ES-I3 (cell line): ENCODE results near the gene UBR3.

ENCODE experiments used
- H3K36me3 ChIP-seq: 2 replicates; pipeline ENCODE4 v1.6.1; 2013; ENCODE audit warnings: mild to moderate bottlenecking, low read length, control low read depth, moderate library complexity; ENCODE audit not compliant: insufficient read depth
- H3K4me1 ChIP-seq: 2 replicates; pipeline ENCODE4 v1.6.1; 2013; ENCODE audit warnings: mild to moderate bottlenecking, control low read depth, low read length; ENCODE audit not compliant: insufficient read depth
- H3K9ac ChIP-seq: 2 replicates; pipeline ENCODE4 v1.6.1; 2013; ENCODE audit warnings: low read depth, mild to moderate bottlenecking, low read length, moderate library complexity
- H3K9me3 ChIP-seq: 2 replicates; pipeline ENCODE4 v1.6.1; 2013; ENCODE audit warnings: mild to moderate bottlenecking, low read length, moderate library complexity; ENCODE audit not compliant: control insufficient read depth, insufficient read depth

The UBR3 gene

GRCh38 chr2:170005702-170006101, 178.4 kb downstream of the UBR3 start:
- Histone ChIP-seq H3K4me1 (peaks cover 5% of the 10 kb centered on the region; the same call in 1 of the 2 replicates), H3K36me3 (no peaks in the 10 kb centered on the region)

DNA sequence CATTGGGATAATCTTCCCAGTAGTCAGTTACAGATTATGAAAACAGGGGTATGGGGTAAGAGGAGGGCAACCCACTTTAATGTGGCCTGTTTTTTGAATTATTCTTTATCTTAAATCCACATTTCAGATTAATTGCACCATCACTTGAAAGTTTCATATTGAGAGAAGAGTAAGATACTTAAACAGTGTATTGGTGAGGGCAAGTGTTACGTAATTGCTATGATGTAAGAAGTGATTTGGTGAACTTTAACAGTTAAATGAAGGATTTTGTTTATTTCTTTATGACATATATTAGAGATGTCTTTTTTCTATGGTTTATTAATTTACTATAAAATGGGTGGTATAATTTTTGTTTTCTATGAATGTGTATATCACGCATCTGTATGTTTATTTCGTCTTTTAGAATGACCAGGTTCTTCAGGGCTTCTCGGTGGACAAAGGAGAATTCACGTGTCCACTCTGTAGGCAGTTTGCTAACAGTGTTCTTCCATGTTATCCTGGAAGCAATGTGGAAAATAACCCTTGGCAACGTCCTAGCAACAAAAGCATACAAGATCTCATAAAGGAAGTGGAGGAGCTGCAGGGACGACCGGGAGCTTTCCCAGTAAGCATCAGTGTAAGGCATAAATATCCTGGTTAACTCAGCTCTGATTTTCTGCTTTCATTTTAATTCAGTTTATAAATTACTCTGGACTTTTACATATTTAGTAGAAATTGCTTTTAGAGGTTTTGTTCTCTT, 179.5 kb downstream of the UBR3 start:
- no peaks in the 10 kb centered on the region for H3K9me3 ChIP-seq
- no peaks in the 10 kb centered on the region for H3K36me3 ChIP-seq
- peaks cover 5% of the 10 kb centered on the region; the same call in 1 of the 2 replicates for H3K4me1 ChIP-seq
- no peak overlapping the region for H3K9ac ChIP-seq

More at GRCh38 chr2:170005702-170006101, 178.4 kb downstream of the UBR3 start:
- no peaks in the 10 kb centered on the region for H3K9me3 ChIP-seq
- H3K9ac ChIP-seq, result no peak overlapping the region

GRCh38 chr2:170009209-170009608, 182.0 kb downstream of the UBR3 start:
- Histone ChIP-seq H3K4me1 (peaks cover 3% of the 10 kb centered on the region; the same call in 1 of the 2 replicates), H3K9ac (no peak overlapping the region), H3K9me3 (no peaks in the 10 kb centered on the region), H3K36me3 (no peaks in the 10 kb centered on the region)

- H3K9ac ChIP-seq, result no peak overlapping the region
- peaks cover 3% of the 10 kb centered on the region; the same call in 1 of the 2 replicates for H3K4me1 ChIP-seq
- no peaks in the 10 kb centered on the region for H3K9me3 ChIP-seq
- H3K36me3 ChIP-seq, result no peaks in the 10 kb centered on the region
Observed at GRCh38 chr2:170012773-170013172, 185.5 kb downstream of the UBR3 start.

- Histone ChIP-seq H3K4me1 (peaks cover 3% of the 10 kb centered on the region; the same call in 1 of the 2 replicates), H3K9ac (no peak overlapping the region), H3K9me3 (no peaks in the 10 kb centered on the region), H3K36me3 (no peaks in the 10 kb centered on the region)
Observed at GRCh38 chr2:170013802-170014551, 186.7 kb downstream of the UBR3 start.

DNA sequence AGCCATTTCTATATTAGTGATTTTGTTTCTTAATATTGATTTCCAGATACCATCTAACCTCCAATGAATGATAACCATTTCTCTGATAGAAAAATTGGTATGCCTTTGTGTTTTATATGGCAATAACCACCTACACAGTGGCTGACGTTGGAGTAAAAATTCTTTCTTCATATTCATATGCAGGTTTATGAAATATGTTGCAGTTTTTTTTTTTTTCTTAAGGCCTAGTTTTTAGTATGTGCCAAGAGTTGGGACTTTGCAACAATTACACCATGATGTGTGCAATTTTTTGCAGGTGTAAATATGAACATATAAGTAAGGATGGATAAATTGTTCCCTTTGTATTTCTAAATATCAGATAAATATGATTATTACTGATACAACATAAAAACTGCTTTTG, 187.5 kb downstream of the UBR3 start:
- peaks cover 3% of the 10 kb centered on the region; the same call in 1 of the 2 replicates for H3K4me1 ChIP-seq
- H3K9ac ChIP-seq, result no peak overlapping the region
- no peaks in the 10 kb centered on the region for H3K9me3 ChIP-seq
- H3K36me3 ChIP-seq, result no peaks in the 10 kb centered on the region

DNA sequence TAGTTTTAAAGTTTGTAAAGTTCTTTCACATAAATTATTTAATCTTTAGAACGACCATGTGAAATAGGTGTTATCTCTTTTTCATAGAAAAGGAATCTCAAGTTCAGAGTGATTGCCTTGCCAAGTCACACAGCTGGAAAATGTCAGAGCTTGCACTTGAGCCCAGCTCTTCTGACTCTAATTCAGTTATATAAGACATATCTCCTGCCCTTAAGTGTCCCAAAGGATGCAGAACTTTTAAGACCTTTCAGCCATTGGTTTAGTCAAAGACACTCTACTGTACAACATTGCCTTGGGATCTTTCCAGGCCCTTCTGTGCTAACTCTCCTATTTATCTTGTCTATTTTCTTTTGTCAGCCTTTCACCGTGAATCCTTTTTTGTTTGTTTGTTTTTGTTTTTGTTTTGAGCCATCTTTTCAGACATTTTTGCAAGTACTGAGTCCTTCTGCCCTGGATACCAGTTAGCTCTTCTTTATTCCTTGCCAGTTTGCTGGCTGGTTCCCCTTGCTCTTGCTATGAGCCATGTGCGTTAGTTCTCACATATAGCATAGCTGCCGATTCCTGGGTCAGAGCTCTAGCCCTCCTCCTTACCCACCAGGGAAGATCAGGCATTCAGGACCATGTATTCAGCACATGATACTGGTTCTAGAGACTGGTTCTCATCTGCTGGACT, 190.7 kb downstream of the UBR3 start:
- H3K36me3 ChIP-seq, result no peaks in the 10 kb centered on the region
- H3K4me1 ChIP-seq, result peaks cover 3% of the 10 kb centered on the region; the same call in 1 of the 2 replicates
- H3K9me3 ChIP-seq, result no peaks in the 10 kb centered on the region
- H3K9ac ChIP-seq, result no peak overlapping the region

DNA sequence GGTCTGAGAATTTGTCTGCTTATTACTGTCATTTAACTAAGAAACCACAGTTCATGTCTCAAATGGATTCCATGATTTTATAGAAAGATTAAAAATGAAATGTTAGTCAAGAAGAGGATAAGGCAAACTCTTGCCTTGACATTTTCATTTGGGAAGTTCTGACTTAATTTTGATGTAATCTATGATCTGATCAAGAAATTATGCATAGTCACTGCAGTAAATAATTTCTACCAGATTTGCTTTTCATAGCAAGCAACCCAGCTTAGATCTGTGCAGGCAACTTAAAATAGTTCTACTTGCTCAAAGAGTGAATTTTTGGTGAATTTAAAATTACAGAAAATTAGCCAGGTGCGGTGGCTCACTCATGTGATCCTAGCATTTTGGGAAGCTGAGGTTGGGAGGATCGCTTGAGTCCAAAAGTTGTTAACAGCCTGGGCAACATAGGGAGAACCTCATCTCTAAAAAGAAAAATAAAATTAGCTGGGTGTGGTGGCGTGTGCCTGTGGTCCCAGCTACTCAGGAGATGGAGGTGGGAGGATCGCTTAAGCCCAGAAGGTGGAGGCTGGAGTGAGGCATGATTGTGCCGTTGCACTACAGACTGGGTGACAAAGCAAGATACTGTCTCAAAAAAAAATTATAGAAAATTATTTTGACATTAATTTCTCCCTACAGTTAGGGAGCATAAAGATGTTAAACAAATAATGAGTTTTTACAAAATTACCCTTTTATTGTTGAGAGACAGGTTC, 192.0 kb downstream of the UBR3 start:
- Histone ChIP-seq H3K4me1 (no peaks in the 10 kb centered on the region), H3K9ac (no peak overlapping the region), H3K36me3 (no peaks in the 10 kb centered on the region), H3K9me3 (no peaks in the 10 kb centered on the region)

DNA sequence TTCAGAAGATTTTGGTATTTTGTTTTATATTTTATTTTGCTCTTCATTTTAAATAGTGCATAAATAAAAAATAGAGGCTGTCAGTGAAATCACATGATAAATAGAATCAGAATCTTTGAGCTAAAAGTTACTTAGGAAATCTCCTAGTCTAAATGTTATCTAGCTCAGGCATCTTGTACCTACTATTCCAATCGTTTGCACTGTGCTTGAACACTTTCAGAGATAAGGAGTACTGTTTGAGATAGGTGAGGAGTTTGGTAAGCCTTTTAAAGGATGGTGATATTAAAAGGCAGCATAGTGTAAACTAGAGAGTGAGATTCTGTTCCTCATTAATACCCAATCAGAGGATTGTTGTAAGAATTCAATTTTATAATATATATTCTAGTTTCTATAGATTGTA, 193.5 kb downstream of the UBR3 start:
- H3K4me1 ChIP-seq, result no peaks in the 10 kb centered on the region
- H3K9ac ChIP-seq, result no peak overlapping the region
- no peaks in the 10 kb centered on the region for H3K9me3 ChIP-seq
- no peaks in the 10 kb centered on the region for H3K36me3 ChIP-seq

DNA sequence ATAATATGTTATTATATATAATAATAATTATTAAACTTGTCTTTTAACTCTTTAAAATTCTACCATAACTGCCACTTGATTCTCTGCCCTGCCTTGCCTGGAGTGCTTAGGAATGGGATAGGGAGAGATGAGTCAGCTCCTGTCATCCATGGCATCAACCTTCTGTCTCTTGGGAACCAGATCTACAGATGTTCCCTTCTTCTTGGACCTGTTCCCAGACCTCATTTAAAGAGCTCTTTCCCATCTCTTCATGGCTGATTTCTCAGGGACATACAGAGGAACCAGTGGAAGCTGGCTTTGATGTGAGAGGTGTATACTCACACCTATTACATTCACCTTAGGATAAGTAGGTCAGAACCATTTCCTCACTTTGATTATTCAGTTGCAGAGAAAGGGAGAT, 195.4 kb downstream of the UBR3 start:
- H3K9ac ChIP-seq, result no peak overlapping the region
- no peaks in the 10 kb centered on the region for H3K36me3 ChIP-seq
- no peaks in the 10 kb centered on the region for H3K4me1 ChIP-seq
- H3K9me3 ChIP-seq, result no peaks in the 10 kb centered on the region

GRCh38 chr2:170024721-170025120, 197.5 kb downstream of the UBR3 start:
- no peak overlapping the region for H3K9ac ChIP-seq
- no peaks in the 10 kb centered on the region for H3K36me3 ChIP-seq
- no peaks in the 10 kb centered on the region for H3K4me1 ChIP-seq
- H3K9me3 ChIP-seq, result no peaks in the 10 kb centered on the region

GRCh38 chr2:170025223-170025622, 198.0 kb downstream of the UBR3 start:
- no peaks in the 10 kb centered on the region for H3K4me1 ChIP-seq
- no peaks in the 10 kb centered on the region for H3K9me3 ChIP-seq
- no peak overlapping the region for H3K9ac ChIP-seq
- H3K36me3 ChIP-seq, result no peaks in the 10 kb centered on the region

- Histone ChIP-seq H3K9ac (no peak overlapping the region), H3K9me3 (no peaks in the 10 kb centered on the region), H3K4me1 (no peaks in the 10 kb centered on the region), H3K36me3 (no peaks in the 10 kb centered on the region; the same call in 1 of the 2 replicates)
Observed at GRCh38 chr2:170026361-170026760, 199.1 kb downstream of the UBR3 start.

GRCh38 chr2:170029551-170029950, 202.3 kb downstream of the UBR3 start:
- H3K36me3 ChIP-seq, result no peaks in the 10 kb centered on the region; the same call in 1 of the 2 replicates

More at GRCh38 chr2:170029551-170029950, 202.3 kb downstream of the UBR3 start:
- Histone ChIP-seq H3K4me1 (no peaks in the 10 kb centered on the region), H3K9me3 (no peaks in the 10 kb centered on the region), H3K9ac (no peak overlapping the region)
